Endothelial cell of umbilical vein (primary cell): ENCODE measurements around the gene SAA4. TPM values are rescaled to one million over a fixed set of nuclear protein-coding genes. Genes with fewer than 3 reads are reported as not detected.

Experiments used
- polyA plus RNA-seq, 4 experiments: library from polyadenylated mRNA; depleted of rRNA in 3 of 4; stranded (reverse) in 3 of 4; unstranded in 1 of 4; fragments of >200 nt; gene quantifications; 2 replicates each; pipeline versions ENCODE4 v1.2.1 to v1.2.3, GENCODE V29; 2011 to 2012; ENCODE audit warnings: missing spikeins in 1 of 4
- small RNA-seq: library from RNA; depleted of rRNA; stranded (forward); fragments of <200 nt; gene quantifications from one replicate; pipeline ENCODE3, GENCODE V24; 2012; ENCODE audit warnings: low replicate concordance, low read depth; ENCODE audit not compliant: insufficient read depth, insufficient read length
- total RNA-seq: library from RNA; stranded (reverse); gene quantifications from 2 replicates; pipeline ENCODE4 v1.2.3, GENCODE V29; 2021

The SAA4 gene
- total and polyA plus RNA-seq, 2 donors (not counting 3 experiments of a cell fraction or from before 2014, with no cell fraction given), result not detected

Small RNA genes within 50 kb of the gene (small RNA-seq; reads per million reads assigned to genes)
- not detected for gene RNA5SP333
- not detected for gene RNA5SP334

Other genes with a start within 250 kb of the SAA4 start
- gene SERGEF, start 223.8 kb downstream of the SAA4 start, total RNA-seq, result 12.3 and 16.7 TPM in 2 replicates
- 8.7 and 9.2 TPM in 2 replicates for gene SERGEF, start 223.8 kb downstream of the SAA4 start, polyA plus RNA-seq
- gene TPH1, start 190.5 kb downstream of the SAA4 start, total RNA-seq, result 0.07 and 0.42 TPM in 2 replicates
- 0.05 and 0.07 TPM in 2 replicates for gene TPH1, start 190.5 kb downstream of the SAA4 start, polyA plus RNA-seq
- 22.1 and 24.2 TPM in 2 replicates for gene SAAL1, start 130.7 kb downstream of the SAA4 start, total RNA-seq
- 8.0 and 9.5 TPM in 2 replicates for gene SAAL1, start 130.7 kb downstream of the SAA4 start, polyA plus RNA-seq
- not detected in 2 replicates for gene MRGPRX3, start 104.2 kb downstream of the SAA4 start, total RNA-seq
- not detected in 2 replicates for gene MRGPRX3, start 104.2 kb downstream of the SAA4 start, polyA plus RNA-seq
- gene MRGPRX4, start 64.0 kb downstream of the SAA4 start, total RNA-seq, result not detected in 2 replicates
- gene MRGPRX4, start 64.0 kb downstream of the SAA4 start, polyA plus RNA-seq, result not detected in 2 replicates
- not detected in 2 replicates for gene SAA2, start 11.9 kb upstream of the SAA4 start, total RNA-seq
- not detected in 2 replicates for gene SAA2, start 11.9 kb upstream of the SAA4 start, polyA plus RNA-seq
- gene SAA1, start 29.5 kb upstream of the SAA4 start, total RNA-seq, result not detected in 2 replicates
- not detected in 2 replicates for gene SAA1, start 29.5 kb upstream of the SAA4 start, polyA plus RNA-seq
- 14.1 and 15.6 TPM in 2 replicates for gene HPS5, start 85.3 kb upstream of the SAA4 start, total RNA-seq
- 3.3 and 4.7 TPM in 2 replicates for gene HPS5, start 85.3 kb upstream of the SAA4 start, polyA plus RNA-seq
- 44.4 and 47.7 TPM in 2 replicates for gene GTF2H1, start 85.8 kb upstream of the SAA4 start, total RNA-seq
- gene GTF2H1, start 85.8 kb upstream of the SAA4 start, polyA plus RNA-seq, result 14.2 and 15.7 TPM in 2 replicates
- 477 and 537 TPM in 2 replicates for gene LDHA, start 157.8 kb upstream of the SAA4 start, total RNA-seq
- gene LDHA, start 157.8 kb upstream of the SAA4 start, polyA plus RNA-seq, result 201 and 265 TPM in 2 replicates
- not detected in 2 replicates for gene LDHC, start 175.5 kb upstream of the SAA4 start, total RNA-seq
- not detected in 2 replicates for gene LDHC, start 175.5 kb upstream of the SAA4 start, polyA plus RNA-seq
- gene LDHAL6A, start 219.1 kb upstream of the SAA4 start, total RNA-seq, result not detected in 2 replicates
- gene LDHAL6A, start 219.1 kb upstream of the SAA4 start, polyA plus RNA-seq, result not detected in 2 replicates